ENCODE results near the gene AGBL4. TPM values are rescaled to one million over a fixed set of nuclear protein-coding genes. Genes with fewer than 3 reads are reported as not detected.

Gene AGBL4
- total RNA-seq, 2 donors from 2014 or later: not detected

GRCh38 chr1:49171941-49172593, 851.7 kb downstream of the AGBL4 start:
- H3K9me3 ChIP-seq: no peaks in the 10 kb centered on the region
- H3K27me3 ChIP-seq (replicated peaks; ENCODE audit: insufficient read depth): no peaks in the 10 kb centered on the region
- ATAC-seq (ENCODE audit: insufficient number of reproducible peaks, low FRiP score, low read depth) (no peak), DNase-seq (ENCODE audit: low spot score) (no peak)
- H3K4me3 ChIP-seq: no peak overlapping the region
- no peaks in the 10 kb centered on the region for H3K4me1 ChIP-seq (ENCODE audit: control insufficient read depth in 1 of 2, low read depth in 2 of 2)
- TF ChIP-seq CTCF (IDR thresholded peaks at IDR 0.05): no peak
- no peak overlapping the region for H3K27ac ChIP-seq
- H3K36me3 ChIP-seq: no peaks in the 10 kb centered on the region

- DNase-seq (ENCODE audit: low spot score): no peak
- Histone ChIP-seq H3K4me3 (no peak overlapping the region), H3K9me3 (no peaks in the 10 kb centered on the region), H3K36me3 (no peaks in the 10 kb centered on the region), H3K27me3 (replicated peaks; ENCODE audit: insufficient read depth) (no peaks in the 10 kb centered on the region), H3K27ac (no peak overlapping the region), H3K4me1 (ENCODE audit: control insufficient read depth in 1 of 2, low read depth in 2 of 2) (no peaks in the 10 kb centered on the region)
- no peak for ATAC-seq (ENCODE audit: insufficient number of reproducible peaks, low FRiP score, low read depth)
- TF ChIP-seq CTCF (IDR thresholded peaks at IDR 0.05): no peak
Measured at GRCh38 chr1:49166031-49166430, 857.7 kb downstream of the AGBL4 start.

DNA sequence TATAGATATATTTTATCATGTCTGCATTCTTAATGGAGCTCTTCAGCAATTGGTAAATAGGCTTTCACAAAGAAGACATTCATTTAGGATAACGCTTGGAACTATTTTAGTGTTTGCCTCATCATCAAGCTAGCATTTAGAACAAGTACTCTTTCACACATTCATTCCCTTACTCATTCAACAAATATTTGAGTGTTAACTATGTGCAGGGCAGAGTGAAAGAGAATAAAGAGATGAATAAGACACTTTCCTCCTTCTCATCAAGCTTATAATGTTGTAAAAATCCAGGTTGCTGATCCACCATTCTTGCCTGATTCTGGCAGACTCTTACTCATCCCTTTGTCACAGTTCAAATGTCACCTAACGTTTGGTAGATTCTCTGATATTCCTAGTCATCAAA, 860.7 kb downstream of the AGBL4 start:
- Histone ChIP-seq H3K4me3 (no peak overlapping the region), H3K27me3 (replicated peaks; ENCODE audit: insufficient read depth) (no peaks in the 10 kb centered on the region), H3K9me3 (no peaks in the 10 kb centered on the region), H3K36me3 (no peaks in the 10 kb centered on the region), H3K4me1 (ENCODE audit: control insufficient read depth in 1 of 2, low read depth in 2 of 2) (no peaks in the 10 kb centered on the region), H3K27ac (no peak overlapping the region)
- DNase-seq (ENCODE audit: low spot score): no peak
- no peak for TF ChIP-seq CTCF (IDR thresholded peaks at IDR 0.05)
- ATAC-seq (ENCODE audit: insufficient number of reproducible peaks, low FRiP score, low read depth): no peak

DNA sequence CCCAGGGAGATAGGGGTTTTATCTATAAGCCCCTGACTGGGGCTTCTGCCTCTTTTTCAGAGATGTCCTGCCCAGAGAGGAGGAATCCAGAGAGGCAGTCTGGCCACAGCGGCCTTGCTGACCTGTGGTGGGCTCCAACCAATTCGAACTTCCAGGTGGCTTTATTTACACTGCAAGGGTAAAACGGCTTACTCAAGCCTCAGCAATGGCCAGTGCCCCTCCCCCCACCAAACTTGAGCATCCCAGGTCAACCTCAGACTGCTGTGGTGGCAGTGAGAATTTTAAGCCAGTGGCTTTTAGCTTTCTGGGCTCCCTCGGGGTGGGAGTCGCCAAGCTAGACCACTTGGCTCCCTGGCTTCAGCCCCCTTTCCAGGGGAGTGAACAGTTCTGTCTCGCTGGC, 863.1 kb downstream of the AGBL4 start:
- Histone ChIP-seq H3K27me3 (replicated peaks; ENCODE audit: insufficient read depth) (no peaks in the 10 kb centered on the region), H3K4me1 (ENCODE audit: control insufficient read depth in 1 of 2, low read depth in 2 of 2) (no peaks in the 10 kb centered on the region), H3K9me3 (no peaks in the 10 kb centered on the region), H3K36me3 (no peaks in the 10 kb centered on the region), H3K4me3 (no peak overlapping the region), H3K27ac (no peak overlapping the region)
- ATAC-seq (ENCODE audit: insufficient number of reproducible peaks, low FRiP score, low read depth): no peak
- no peak for TF ChIP-seq CTCF (IDR thresholded peaks at IDR 0.05)
- DNase-seq (ENCODE audit: low spot score): no peak

DNA sequence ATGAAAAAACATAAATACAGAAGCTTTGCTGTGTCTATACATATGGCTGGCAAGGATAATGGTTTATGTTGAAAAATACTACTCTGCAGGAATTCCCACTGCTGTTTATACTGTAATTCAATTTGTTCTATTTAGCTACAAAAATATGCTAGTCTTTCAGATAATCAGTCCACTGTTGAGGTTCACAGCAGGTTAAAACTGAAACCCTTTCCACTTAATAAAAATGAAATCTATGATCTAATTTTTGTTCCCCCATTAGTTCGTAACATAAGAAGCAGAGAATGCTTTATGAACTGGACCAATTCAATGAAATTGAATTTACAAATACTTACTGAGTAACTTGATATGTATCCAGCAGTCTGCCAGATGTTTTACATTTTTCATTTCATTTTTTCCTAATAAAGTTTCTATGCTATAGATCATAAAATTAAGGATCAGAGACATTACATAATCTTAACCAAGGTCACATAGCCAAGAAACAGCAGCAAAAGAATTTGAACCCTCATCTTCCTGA, 887.0 kb downstream of the AGBL4 start:
- TF ChIP-seq CTCF (IDR thresholded peaks at IDR 0.05): no peak
- DNase-seq (ENCODE audit: low spot score): no peak
- H3K4me3 ChIP-seq: no peak overlapping the region
- ATAC-seq (ENCODE audit: insufficient number of reproducible peaks, low FRiP score, low read depth): no peak
- H3K4me1 ChIP-seq (ENCODE audit: control insufficient read depth in 1 of 2, low read depth in 2 of 2): no peaks in the 10 kb centered on the region
- H3K36me3 ChIP-seq: no peaks in the 10 kb centered on the region
- no peak overlapping the region for H3K27ac ChIP-seq
- no peaks in the 10 kb centered on the region for H3K9me3 ChIP-seq
- H3K27me3 ChIP-seq (replicated peaks; ENCODE audit: insufficient read depth): no peaks in the 10 kb centered on the region
